GM23338 (cell line): ENCODE data around the gene TMEM244. TPM values are rescaled to one million over a fixed set of nuclear protein-coding genes. Genes with fewer than 3 reads are reported as not detected.

Experiments
- ATAC-seq: fragments of 200-7000 bp; cut with Tn5 transposase; 3 replicates; pipeline ENCODE4 v1.9.1; 2020
- DNase-seq: peaks from one replicate; pipeline ENCODE4 v3.0.0-alpha.2; 2015; ENCODE audit warnings: low spot score
- H2AFZ ChIP-seq: fragments of 200-600 bp; sonication (generic); 2 replicates; pipeline ENCODE4 v1.8.0; 2016; ENCODE audit warnings: antibody characterized with exemption, mild to moderate bottlenecking, moderate library complexity
- H3F3A ChIP-seq: fragments of 200-600 bp; sonication (generic); replicated peaks from 2 replicates; pipeline ENCODE4 v1.8.0; 2017; ENCODE audit warnings: antibody characterized with exemption, mixed run types, low read depth
- H3K27ac ChIP-seq: fragments of 200-600 bp; sonication (generic); 2 replicates; pipeline ENCODE4 v1.6.1; 2016; ENCODE audit warnings: low read depth
- H3K27me3 ChIP-seq: fragments of 200-600 bp; sonication (generic); 2 replicates; pipeline ENCODE4 v1.8.0; 2016; ENCODE audit warnings: mild to moderate bottlenecking, mixed run types, moderate library complexity; ENCODE audit not compliant: insufficient read depth
- H3K36me3 ChIP-seq: fragments of 200-600 bp; sonication (generic); 2 replicates; pipeline ENCODE4 v1.8.0; 2016; ENCODE audit warnings: mild to moderate bottlenecking; ENCODE audit not compliant: insufficient read depth
- H3K4me1 ChIP-seq: fragments of 200-600 bp; sonication (generic); 2 replicates; pipeline ENCODE4 v1.8.0; 2016; ENCODE audit warnings: mild to moderate bottlenecking, moderate library complexity; ENCODE audit not compliant: insufficient read depth
- H3K4me2 ChIP-seq: fragments of 200-600 bp; sonication (generic); 2 replicates; pipeline ENCODE4 v1.7.1; 2017; ENCODE audit warnings: mixed run types
- H3K4me3 ChIP-seq: fragments of 200-600 bp; sonication (generic); 2 replicates; pipeline ENCODE4 v1.6.1; 2016; ENCODE audit warnings: mixed run types
- H3K79me2 ChIP-seq: fragments of 200-600 bp; sonication (generic); replicated peaks from 2 replicates; pipeline ENCODE4 v1.8.0; 2017; ENCODE audit warnings: mild to moderate bottlenecking; ENCODE audit not compliant: insufficient read depth
- H3K9me2 ChIP-seq: fragments of 200-600 bp; sonication (generic); 2 replicates; pipeline ENCODE4 v1.8.0; 2017; ENCODE audit not compliant: insufficient read depth
- H4K20me1 ChIP-seq: fragments of 200-600 bp; sonication (generic); replicated peaks from 2 replicates; pipeline ENCODE4 v1.8.0; 2017; ENCODE audit warnings: mild to moderate bottlenecking; ENCODE audit not compliant: insufficient read depth
- H3K27ac Mint-ChIP-seq: 2 replicates; pipeline ENCODE4 v1.8.0; 2020; ENCODE audit warnings: inconsistent platforms, mild to moderate bottlenecking, moderate library complexity, mixed read lengths
- H3K27me3 Mint-ChIP-seq: 3 replicates; pipeline ENCODE4 v1.8.0; 2022; ENCODE audit warnings: low read depth, mild to moderate bottlenecking, moderate library complexity, mixed read lengths, inconsistent platforms; ENCODE audit not compliant: insufficient read depth, poor library complexity
- H3K36me3 Mint-ChIP-seq: 3 replicates; pipeline ENCODE4 v1.8.0; 2021; ENCODE audit warnings: low read depth, mild to moderate bottlenecking, inconsistent platforms, moderate library complexity, mixed read lengths
- H3K4me1 Mint-ChIP-seq: 3 replicates; pipeline ENCODE4 v1.8.0; 2020; ENCODE audit warnings: mild to moderate bottlenecking, inconsistent platforms, mixed read lengths
- H3K4me3 Mint-ChIP-seq: 3 replicates; pipeline ENCODE4 v1.8.0; 2021; ENCODE audit warnings: moderate library complexity, mild to moderate bottlenecking, inconsistent platforms, mixed read lengths
- H3K9me3 Mint-ChIP-seq: 3 replicates; pipeline ENCODE4 v1.8.0; 2020; ENCODE audit warnings: moderate library complexity, mild to moderate bottlenecking, inconsistent platforms, mixed read lengths
- EZH2 ChIP-seq: fragments of 200-600 bp; sonication (generic); IDR thresholded peaks from one replicate; pipeline ENCODE4 v1.8.0; 2017; ENCODE audit warnings: antibody characterized with exemption, mild to moderate bottlenecking, low read depth; ENCODE audit not compliant: unreplicated experiment
- EZH2phosphoT487 ChIP-seq: fragments of 200-600 bp; sonication (generic); IDR thresholded peaks from one replicate; pipeline ENCODE4 v1.8.1; 2018; ENCODE audit warnings: antibody characterized with exemption; ENCODE audit not compliant: unreplicated experiment
- JUNB ChIP-seq: IDR thresholded peaks from one replicate; pipeline ENCODE4 v1.6.1; 2016; ENCODE audit warnings: antibody characterized with exemption; ENCODE audit not compliant: unreplicated experiment
- POLR2AphosphoS5 ChIP-seq: IDR thresholded peaks from 2 replicates; pipeline ENCODE4 v1.6.1; 2016; ENCODE audit warnings: antibody characterized with exemption, low read depth
- REST ChIP-seq: IDR thresholded peaks from one replicate; pipeline ENCODE4 v1.6.1; 2018; ENCODE audit warnings: antibody characterized with exemption; ENCODE audit not compliant: unreplicated experiment
- STAT1 ChIP-seq: IDR thresholded peaks from one replicate; pipeline ENCODE4 v1.6.1; 2016; ENCODE audit warnings: antibody characterized with exemption; ENCODE audit not compliant: unreplicated experiment
- ZNF331 ChIP-seq: fragments of 250-450 bp; sonication (Bioruptor Pico); IDR thresholded peaks from 2 replicates; pipeline ENCODE4 v1.5.0; 2020; ENCODE audit warnings: low read depth, mild to moderate bottlenecking, moderate library complexity
- polyA plus RNA-seq: library from polyadenylated mRNA; unstranded; fragments of >200 nt; fragmentation: Nextera tagmentation; extraction: Ambion mirVana; gene quantifications from 2 replicates; pipeline ENCODE4 v1.2.1, GENCODE V29; 2016
- total RNA-seq: library from RNA; depleted of rRNA; stranded (reverse); fragments of >200 nt; shearing (Covaris generic); gene quantifications from 2 replicates; pipeline ENCODE4 v1.2.3, GENCODE V29; 2014
- TF ChIP-seq, protein P1 (sequence below): fragments of 250-450 bp; sonication (Bioruptor Pico); IDR thresholded peaks from 2 replicates; pipeline ENCODE4 v1.5.0; 2020; ENCODE audit warnings: mild to moderate bottlenecking, moderate library complexity

The TMEM244 gene
- total and polyA plus RNA-seq, 2 experiments from 2014 or later = not detected

DNA sequence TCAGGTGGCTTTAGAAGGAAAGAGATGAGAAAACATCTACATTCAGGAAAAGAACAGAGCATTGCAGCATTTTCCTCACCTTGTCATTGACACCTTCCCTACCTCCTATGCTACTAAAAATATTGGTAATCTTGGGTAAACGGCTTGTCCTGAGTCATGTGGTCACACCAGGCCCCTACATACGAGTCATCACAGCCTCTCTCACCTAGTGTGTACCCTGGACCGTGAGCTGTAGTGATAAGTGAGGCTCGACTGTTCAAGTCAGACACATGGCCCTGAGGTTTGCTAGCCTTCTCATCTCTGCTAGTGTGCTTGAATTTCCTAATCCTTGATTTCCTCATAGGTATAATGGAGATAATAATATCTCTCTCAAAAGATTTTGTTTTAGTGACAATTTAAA, 29.6 kb upstream of the TMEM244 start (continued):
- no peak for TF ChIP-seq REST
- TF ChIP-seq POLR2AphosphoS5 = no peak
- no peak for TF ChIP-seq ZNF331 (CRISPR knock-in tag)
- no peak for TF ChIP-seq STAT1
- no peak for TF ChIP-seq EZH2phosphoT487
- TF ChIP-seq EZH2 = no peak

- no peaks in the 10 kb centered on the region for H3K4me1 ChIP-seq
- H3K4me3 ChIP-seq = no peak overlapping the region
- no peak for DNase-seq
- H3F3A ChIP-seq = no peaks in the 10 kb centered on the region
- H3K4me2 ChIP-seq = no peak overlapping the region
- H4K20me1 ChIP-seq = no peaks in the 10 kb centered on the region
- Mint-ChIP-seq H3K27ac (no peak overlapping the region), H3K4me1 (no peaks in the 10 kb centered on the region), H3K4me3 (no peak overlapping the region), H3K36me3 (no peaks in the 10 kb centered on the region), H3K9me3 (no peaks in the 10 kb centered on the region), H3K27me3 (no peaks in the 10 kb centered on the region)
- ATAC-seq = no peak
- H3K36me3 ChIP-seq = no peaks in the 10 kb centered on the region
- TF ChIP-seq, protein P1, sequence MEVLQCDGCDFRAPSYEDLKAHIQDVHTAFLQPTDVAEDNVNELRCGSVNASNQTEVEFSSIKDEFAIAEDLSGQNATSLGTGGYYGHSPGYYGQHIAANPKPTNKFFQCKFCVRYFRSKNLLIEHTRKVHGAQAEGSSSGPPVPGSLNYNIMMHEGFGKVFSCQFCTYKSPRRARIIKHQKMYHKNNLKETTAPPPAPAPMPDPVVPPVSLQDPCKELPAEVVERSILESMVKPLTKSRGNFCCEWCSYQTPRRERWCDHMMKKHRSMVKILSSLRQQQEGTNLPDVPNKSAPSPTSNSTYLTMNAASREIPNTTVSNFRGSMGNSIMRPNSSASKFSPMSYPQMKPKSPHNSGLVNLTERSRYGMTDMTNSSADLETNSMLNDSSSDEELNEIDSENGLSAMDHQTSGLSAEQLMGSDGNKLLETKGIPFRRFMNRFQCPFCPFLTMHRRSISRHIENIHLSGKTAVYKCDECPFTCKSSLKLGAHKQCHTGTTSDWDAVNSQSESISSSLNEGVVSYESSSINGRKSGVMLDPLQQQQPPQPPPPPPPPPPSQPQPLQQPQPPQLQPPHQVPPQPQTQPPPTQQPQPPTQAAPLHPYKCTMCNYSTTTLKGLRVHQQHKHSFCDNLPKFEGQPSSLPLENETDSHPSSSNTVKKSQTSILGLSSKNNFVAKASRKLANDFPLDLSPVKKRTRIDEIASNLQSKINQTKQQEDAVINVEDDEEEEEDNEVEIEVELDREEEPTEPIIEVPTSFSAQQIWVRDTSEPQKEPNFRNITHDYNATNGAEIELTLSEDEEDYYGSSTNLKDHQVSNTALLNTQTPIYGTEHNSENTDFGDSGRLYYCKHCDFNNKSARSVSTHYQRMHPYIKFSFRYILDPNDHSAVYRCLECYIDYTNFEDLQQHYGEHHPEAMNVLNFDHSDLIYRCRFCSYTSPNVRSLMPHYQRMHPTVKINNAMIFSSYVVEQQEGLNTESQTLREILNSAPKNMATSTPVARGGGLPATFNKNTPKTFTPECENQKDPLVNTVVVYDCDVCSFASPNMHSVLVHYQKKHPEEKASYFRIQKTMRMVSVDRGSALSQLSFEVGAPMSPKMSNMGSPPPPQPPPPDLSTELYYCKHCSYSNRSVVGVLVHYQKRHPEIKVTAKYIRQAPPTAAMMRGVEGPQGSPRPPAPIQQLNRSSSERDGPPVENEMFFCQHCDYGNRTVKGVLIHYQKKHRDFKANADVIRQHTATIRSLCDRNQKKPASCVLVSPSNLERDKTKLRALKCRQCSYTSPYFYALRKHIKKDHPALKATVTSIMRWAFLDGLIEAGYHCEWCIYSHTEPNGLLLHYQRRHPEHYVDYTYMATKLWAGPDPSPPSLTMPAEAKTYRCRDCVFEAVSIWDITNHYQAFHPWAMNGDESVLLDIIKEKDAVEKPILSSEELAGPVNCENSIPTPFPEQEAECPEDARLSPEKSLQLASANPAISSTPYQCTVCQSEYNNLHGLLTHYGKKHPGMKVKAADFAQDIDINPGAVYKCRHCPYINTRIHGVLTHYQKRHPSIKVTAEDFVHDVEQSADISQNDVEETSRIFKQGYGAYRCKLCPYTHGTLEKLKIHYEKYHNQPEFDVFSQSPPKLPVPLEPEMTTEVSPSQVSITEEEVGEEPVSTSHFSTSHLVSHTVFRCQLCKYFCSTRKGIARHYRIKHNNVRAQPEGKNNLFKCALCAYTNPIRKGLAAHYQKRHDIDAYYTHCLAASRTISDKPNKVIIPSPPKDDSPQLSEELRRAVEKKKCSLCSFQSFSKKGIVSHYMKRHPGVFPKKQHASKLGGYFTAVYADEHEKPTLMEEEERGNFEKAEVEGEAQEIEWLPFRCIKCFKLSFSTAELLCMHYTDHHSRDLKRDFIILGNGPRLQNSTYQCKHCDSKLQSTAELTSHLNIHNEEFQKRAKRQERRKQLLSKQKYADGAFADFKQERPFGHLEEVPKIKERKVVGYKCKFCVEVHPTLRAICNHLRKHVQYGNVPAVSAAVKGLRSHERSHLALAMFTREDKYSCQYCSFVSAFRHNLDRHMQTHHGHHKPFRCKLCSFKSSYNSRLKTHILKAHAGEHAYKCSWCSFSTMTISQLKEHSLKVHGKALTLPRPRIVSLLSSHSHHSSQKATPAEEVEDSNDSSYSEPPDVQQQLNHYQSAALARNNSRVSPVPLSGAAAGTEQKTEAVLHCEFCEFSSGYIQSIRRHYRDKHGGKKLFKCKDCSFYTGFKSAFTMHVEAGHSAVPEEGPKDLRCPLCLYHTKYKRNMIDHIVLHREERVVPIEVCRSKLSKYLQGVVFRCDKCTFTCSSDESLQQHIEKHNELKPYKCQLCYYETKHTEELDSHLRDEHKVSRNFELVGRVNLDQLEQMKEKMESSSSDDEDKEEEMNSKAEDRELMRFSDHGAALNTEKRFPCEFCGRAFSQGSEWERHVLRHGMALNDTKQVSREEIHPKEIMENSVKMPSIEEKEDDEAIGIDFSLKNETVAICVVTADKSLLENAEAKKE (CRISPR knock-in tag) = no peak
- no peak for TF ChIP-seq EZH2phosphoT487
- no peak for TF ChIP-seq ZNF331 (CRISPR knock-in tag)
- no peak for TF ChIP-seq JUNB
- no peak for TF ChIP-seq EZH2
- H3K27me3 ChIP-seq = no peaks in the 10 kb centered on the region
- no peak overlapping the region for H3K27ac ChIP-seq
- H2AFZ ChIP-seq = no peak overlapping the region
- peaks cover 8% of the 10 kb centered on the region; the same call in 1 of the 2 replicates for H3K9me2 ChIP-seq
- no peaks in the 10 kb centered on the region for H3K79me2 ChIP-seq
Observed at GRCh38 chr6:129890164-129890563, 29.0 kb upstream of the TMEM244 start.
